Measurements from ENCODE around the gene OASL. TPM values are rescaled to one million over a fixed set of nuclear protein-coding genes. Genes with fewer than 3 reads are reported as not detected.

Gene OASL
- total and polyA plus RNA-seq, 10 of the 15 experiments (the other 5 are each of a cell fraction or from before 2014, with no cell fraction given): 2.3 to 9.1 (median 2.7) TPM

- Histone ChIP-seq H3K4me3 (no peak overlapping the region), H4K20me1 (ENCODE audit: control insufficient read depth, insufficient read depth) (no peaks in the 10 kb centered on the region), H3K9me3 (replicated peaks; ENCODE audit: control insufficient read depth, insufficient read depth, low read length) (no peaks in the 10 kb centered on the region), H2AFZ (ENCODE audit: control insufficient read depth, low read depth, low read length) (no peak overlapping the region), H3K4me1 (ENCODE audit: control insufficient read depth, insufficient read depth, low read length) (no peaks in the 10 kb centered on the region), H3K79me2 (ENCODE audit: control insufficient read depth, insufficient read depth, low read length) (no peaks in the 10 kb centered on the region), H3K27ac (ENCODE audit: control insufficient read depth, insufficient read depth) (no peak overlapping the region), H3K27me3 (replicated peaks in 1 of 2; ENCODE audit: control insufficient read depth in 2 of 2, insufficient read depth in 2 of 2, low read length in 1 of 2) (no peaks in the 10 kb centered on the region), H3K4me2 (ENCODE audit: control insufficient read depth, insufficient read depth) (no peak overlapping the region), H3K9ac (ENCODE audit: control insufficient read depth, insufficient read depth, low read length) (no peak overlapping the region), H3K36me3 (ENCODE audit: control insufficient read depth in 2 of 2, insufficient read depth in 2 of 2, low read length in 1 of 2) (no peaks in the 10 kb centered on the region)
- RAD21 ChIA-PET (ENCODE audit: unreplicated experiment): no interaction called here
- ATAC-seq (no peak), DNase-seq (ENCODE audit: low read depth, low spot score) (no peak), FAIRE-seq (no peak)
- SMC1A ChIA-PET (ENCODE audit: uncharacterized antibody, unreplicated experiment): no interaction called here
- 14% methylated on average over 2 of the region's 2 CpGs for WGBS (ENCODE audit: insufficient coverage, insufficient replicate concordance, low lambda C conversion rate, missing lambda C conversion rate)
- intact Hi-C loops (cut with micrococcal nuclease; ENCODE audit: unreplicated experiment): no loop called here
- BruUV-seq (replicated peaks): no TSS peak
- TF ChIP-seq MEF2B (IDR thresholded peaks at IDR 0.05; ENCODE audit: partially characterized antibody, poor library complexity, severe bottlenecking) (no peak), MTA2 (IDR thresholded peaks at IDR 0.05; ENCODE audit: low read depth) (no peak), ATF3 (IDR thresholded peaks at IDR 0.05; ENCODE audit: borderline replicate concordance, extremely low read depth, low read depth, low read length) (no peak), USF2 (IDR thresholded peaks at IDR 0.05; ENCODE audit: borderline replicate concordance, low read depth, low read length) (no peak), CEBPB (IDR thresholded peaks at IDR 0.05; ENCODE audit: borderline replicate concordance in 1 of 2, low read depth in 2 of 2, low read length in 2 of 2) (no peak), TBL1XR1 (IDR thresholded peaks at IDR 0.05; ENCODE audit: low read depth, low read length) (no peak), ZNF622 (IDR thresholded peaks at IDR 0.05) (no peak), SP1 (IDR thresholded peaks at IDR 0.05; ENCODE audit: low read depth, low read length) (no peak), ZSCAN29 (IDR thresholded peaks at IDR 0.05) (no peak), ZNF207 (IDR thresholded peaks at IDR 0.05; ENCODE audit: borderline replicate concordance) (no peak), ZNF217 (IDR thresholded peaks at IDR 0.05) (no peak), NFXL1 (IDR thresholded peaks at IDR 0.05; ENCODE audit: borderline replicate concordance) (no peak), PRDM15 (CRISPR knock-in tag; IDR thresholded peaks at IDR 0.05) (no peak), ZNF274 (IDR thresholded peaks at IDR 0.05; ENCODE audit: insufficient read depth, insufficient read length) (no peak)
- CTCF ChIA-PET: no interaction called here
- POLR2A ChIA-PET: interaction anchor here (0.6 kb wide), 1 partner anchor 470 kb away, joined by 7 read pairs; no protein-coding TSS in a partner anchor
- in situ Hi-C loops (cut with MboI): no loop called here
Measured at GRCh38 chr12:121022713-121023112, 16.3 kb downstream of the OASL start.

Measured in GM12878 (cell line).